Endometrium (tissue), 2 donors: Measurements from ENCODE around the gene MRPS15.
"Not testable (repeated sequence)": the region's sequence is repeated elsewhere in the genome, so short reads cannot be mapped to it uniquely, and the experiment has no call there.

Experiments used
- FAIRE-seq: peaks from 2 replicates; lab custom pipeline; 2012; peaks lifted over from hg19 to GRCh38; lab: Jason Lieb, UNC
- donor health status: control.
- donor health status: control.

The MRPS15 gene

GRCh38 chr1:36463803-36464604 is at the start of gene MRPS15:
Gene MRPS15, minus strand, starts transcription at chr1:36464384. Its CDS starts 109 bp downstream, at chr1:36464275.
- peak; percentile 92 for FAIRE-seq

- no peak for FAIRE-seq
These were observed 48.7 kb upstream of the MRPS15 start for GRCh38 chr1:36512842-36513241.

- no peak for FAIRE-seq
These were observed 47.9 kb upstream of the MRPS15 start for GRCh38 chr1:36511804-36512798.

DNA sequence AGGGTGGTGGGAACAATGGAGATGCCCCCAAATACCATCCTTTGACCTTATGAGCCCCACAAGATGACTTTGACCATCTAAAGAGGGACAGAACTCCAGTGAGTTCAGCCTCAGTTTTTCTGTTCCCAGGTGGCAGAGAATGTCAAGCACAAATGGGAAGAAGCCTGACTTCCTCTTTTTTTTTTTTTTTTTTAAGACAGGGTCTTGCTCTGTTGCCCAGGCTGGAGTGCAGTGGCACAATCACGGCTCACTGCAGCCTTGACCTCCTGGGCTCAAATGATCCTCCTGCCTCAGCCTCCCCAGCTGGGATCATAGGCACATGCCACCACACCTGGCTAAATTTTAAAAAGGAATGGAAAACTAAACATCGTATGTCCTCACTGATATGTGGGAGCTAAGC is 47.0 kb upstream of the MRPS15 start:
- FAIRE-seq, result not testable (repeated sequence)

DNA sequence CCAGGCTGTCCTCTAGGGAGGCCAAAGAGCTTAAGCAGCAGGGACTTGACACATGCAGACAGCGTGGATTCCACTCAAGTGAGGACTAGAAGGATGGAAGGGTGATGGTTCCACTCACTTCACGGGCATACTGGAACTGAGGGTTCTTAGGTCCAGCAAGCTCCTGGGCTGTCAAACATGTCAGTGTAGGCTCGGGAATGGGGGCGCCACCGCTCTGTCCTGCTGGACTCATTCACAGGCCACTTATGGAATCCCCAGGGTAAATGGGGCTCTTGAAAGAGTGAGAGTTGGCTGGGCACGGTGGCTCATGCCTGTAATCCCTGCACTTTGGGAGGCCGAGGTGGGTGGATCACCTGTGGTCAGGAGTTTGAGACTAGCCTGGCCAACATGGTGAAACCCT is 46.2 kb upstream of the MRPS15 start:
- FAIRE-seq, result no peak

- no peak for FAIRE-seq
These were observed 44.1 kb upstream of the MRPS15 start for GRCh38 chr1:36508257-36508656.

GRCh38 chr1:36506276-36506920 is 42.2 kb upstream of the MRPS15 start:
- no peak for FAIRE-seq

GRCh38 chr1:36503733-36504132 is 39.5 kb upstream of the MRPS15 start:
- no peak for FAIRE-seq

DNA sequence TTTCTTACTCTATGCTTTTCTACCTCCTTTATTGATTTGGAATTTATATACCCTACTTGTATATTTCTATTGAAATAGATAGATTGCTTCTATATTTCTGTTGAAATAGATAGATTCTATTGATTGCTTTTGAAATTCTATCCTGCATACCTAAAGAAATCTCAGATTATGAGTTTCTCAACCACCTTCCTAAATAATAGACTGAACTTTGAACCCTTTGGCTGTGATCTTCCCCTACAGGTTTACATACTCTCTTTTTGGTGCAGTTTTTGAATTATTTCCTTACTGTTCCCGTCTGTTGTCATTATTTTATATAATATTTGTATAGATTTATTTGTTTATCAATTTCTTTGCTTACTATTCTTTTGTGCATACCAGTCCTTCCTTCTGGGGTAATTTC is 39.0 kb upstream of the MRPS15 start:
- no peak for FAIRE-seq

GRCh38 chr1:36502616-36503015 is 38.4 kb upstream of the MRPS15 start:
- FAIRE-seq, result no peak

DNA sequence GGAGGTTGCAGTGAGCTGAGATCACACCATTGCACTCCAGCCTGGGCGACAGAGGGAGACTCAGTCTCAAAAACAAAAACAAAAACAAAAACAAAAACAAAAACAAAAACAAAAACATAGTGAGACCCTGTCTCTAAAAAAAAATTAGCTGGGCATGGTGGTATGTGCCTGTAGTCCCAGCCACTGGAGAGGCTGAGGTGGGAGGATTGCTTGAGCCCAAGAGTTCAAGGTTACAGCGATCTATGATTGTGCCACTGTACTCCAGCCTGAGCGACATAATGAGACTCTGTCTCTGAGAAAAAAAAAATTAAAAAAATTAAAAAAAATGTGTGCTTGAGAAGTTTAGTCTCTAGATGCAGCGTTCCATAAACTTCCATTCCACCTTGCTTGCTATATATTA is 37.7 kb upstream of the MRPS15 start:
- FAIRE-seq, result not testable (repeated sequence)

DNA sequence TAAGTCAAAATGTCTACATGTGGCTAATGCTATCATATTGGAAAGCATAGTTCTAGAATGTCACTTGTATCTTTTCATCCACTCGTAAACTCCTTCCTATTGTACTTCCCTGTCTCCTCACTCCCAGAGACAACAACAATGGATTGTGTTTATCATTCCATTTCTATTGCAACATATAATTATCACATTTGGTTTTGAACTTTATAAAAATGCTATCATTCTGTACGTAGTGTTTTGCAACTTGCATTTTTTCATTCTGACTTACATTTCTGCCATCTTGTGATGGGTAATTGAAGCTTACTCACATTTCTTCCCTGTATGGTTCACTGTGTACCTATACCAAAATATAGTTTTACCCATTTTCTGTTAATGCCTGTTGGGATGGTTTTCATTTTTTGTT is 33.0 kb upstream of the MRPS15 start:
- no peak for FAIRE-seq

GRCh38 chr1:36494971-36495370 is 30.8 kb upstream of the MRPS15 start:
- no peak for FAIRE-seq

DNA sequence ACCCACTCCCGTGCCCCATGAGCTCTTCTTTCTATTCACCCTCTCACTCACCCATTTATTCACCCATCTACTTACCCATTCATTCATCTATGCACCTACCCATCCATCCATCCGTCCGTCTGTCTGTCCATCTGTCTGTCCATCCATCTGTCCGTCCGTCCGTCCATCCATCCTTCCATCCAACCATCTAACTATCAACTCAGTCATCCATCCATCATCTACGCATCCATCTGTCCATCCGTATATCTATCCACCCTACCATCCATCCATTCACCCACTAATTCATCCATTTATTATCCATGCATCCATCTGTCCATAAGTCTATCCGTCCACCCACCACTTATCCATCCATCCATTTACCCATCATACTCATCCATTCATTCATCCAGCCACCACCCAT is 29.3 kb upstream of the MRPS15 start:
- no peak for FAIRE-seq

DNA sequence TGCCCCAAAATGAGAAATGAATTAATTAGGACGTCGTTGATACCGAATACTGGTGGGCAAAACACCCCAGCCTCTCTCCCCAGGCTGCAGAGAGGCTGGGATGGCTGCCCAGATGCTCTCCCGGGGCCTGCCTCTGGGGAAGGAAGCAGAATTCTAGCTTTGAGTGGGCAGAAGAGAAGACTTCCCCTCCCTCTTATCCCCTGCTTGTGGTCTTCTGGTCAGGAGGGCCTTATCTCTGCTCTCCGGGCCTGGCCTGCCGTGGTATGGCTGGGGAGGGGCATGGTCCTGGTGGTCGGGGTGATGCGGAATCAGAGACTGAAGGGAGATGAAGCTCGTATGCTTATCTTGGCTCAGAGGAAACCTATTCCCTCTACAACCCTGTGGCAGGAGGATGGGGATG is 28.3 kb upstream of the MRPS15 start:
- no peak for FAIRE-seq

- not testable (repeated sequence) for FAIRE-seq
These were observed 25.3 kb upstream of the MRPS15 start for GRCh38 chr1:36489258-36490051.

DNA sequence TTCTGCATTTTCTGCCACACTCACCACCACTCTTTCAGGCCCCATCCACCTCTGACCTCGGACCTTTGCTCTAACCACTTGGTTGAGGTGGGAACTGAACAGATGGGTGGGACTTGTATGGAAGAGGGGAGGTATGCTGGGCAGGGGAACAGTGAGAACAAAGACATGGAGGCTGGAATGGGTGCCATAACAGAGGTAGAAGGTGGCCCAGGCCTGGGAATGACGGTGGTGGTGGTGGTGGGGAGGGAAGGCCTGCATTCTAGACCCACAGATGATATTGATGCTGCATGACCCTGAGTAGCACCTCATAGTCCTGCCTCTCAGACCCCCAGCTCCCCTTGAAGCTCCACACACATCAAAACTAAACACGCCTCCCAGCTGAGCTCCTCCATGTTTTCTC is 23.7 kb upstream of the MRPS15 start:
- no peak for FAIRE-seq

GRCh38 chr1:36487336-36487725 is 23.1 kb upstream of the MRPS15 start:
- FAIRE-seq, result not testable (repeated sequence)

- no peak for FAIRE-seq
These were observed 22.5 kb upstream of the MRPS15 start for GRCh38 chr1:36486439-36487335.

GRCh38 chr1:36486093-36486438 is 21.9 kb upstream of the MRPS15 start:
- no peak for FAIRE-seq

GRCh38 chr1:36484099-36484498 is 19.9 kb upstream of the MRPS15 start:
- FAIRE-seq, result no peak
